Activated naive CD4-positive, alpha-beta T cell treated with anti-CD3 and anti-CD28 coated beads, Interleukin-2, amount 50 U/mL, for 72 hours (primary cell): ENCODE results near the gene BPI. TPM values are rescaled to one million over a fixed set of nuclear protein-coding genes. Genes with fewer than 3 reads are reported as not detected.
"Not testable (repeated sequence)": the region's sequence is repeated elsewhere in the genome, so short reads cannot be mapped to it uniquely, and the experiment has no call there.

Experiments
- ATAC-seq, 2 donors: fragments of 150-1000 bp; cut with Tn5 transposase; 2 replicates each; pipeline ENCODE4 v1.10.0; 2021; ENCODE audit warnings: mild to moderate bottlenecking in 2 of 2, moderate library complexity in 2 of 2
- DNase-seq, 2 donors: peaks; one replicate each; pipeline ENCODE4 v3.0.0; 2021 to 2022; ENCODE audit warnings: low spot score in 2 of 2
- H3K27ac Mint-ChIP-seq, 2 donors: one replicate each; pipeline ENCODE4 v1.8.0; 2022; ENCODE audit warnings: mild to moderate bottlenecking in 2 of 2, mixed read lengths in 2 of 2
- H3K36me3 Mint-ChIP-seq, 2 donors: one replicate each; pipeline ENCODE4 v1.8.0; 2022; ENCODE audit warnings: mixed read lengths in 2 of 2
- H3K9me3 Mint-ChIP-seq, 2 donors: one replicate each; pipeline ENCODE4 v1.8.0; 2022; ENCODE audit warnings: mixed read lengths in 2 of 2
- total RNA-seq, 2 donors: library from RNA; stranded (reverse); gene quantifications; one replicate each; pipeline ENCODE4 v1.2.3, GENCODE V29; 2022

The BPI gene
- total RNA-seq, 2 donors from 2014 or later, result not detected

DNA sequence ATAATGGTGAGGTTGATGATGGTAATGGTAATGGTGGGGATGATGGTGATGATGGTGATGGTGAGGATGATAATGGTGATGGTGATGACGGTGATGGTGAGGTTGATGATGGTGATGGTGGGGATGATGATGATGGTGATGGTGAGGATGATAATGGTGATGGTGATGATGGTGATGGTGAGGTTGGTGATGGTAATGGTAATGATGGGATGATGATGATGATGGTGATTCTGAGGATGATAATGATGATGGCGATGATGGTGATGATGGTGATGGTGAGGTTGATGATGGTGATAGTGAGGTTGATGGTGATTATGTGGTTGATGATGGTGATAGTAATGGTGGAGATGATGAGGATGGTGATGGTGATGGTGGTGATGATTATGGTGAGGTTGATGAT is 9.7 kb downstream of the BPI start:
- ATAC-seq, result no peak
- H3K9me3 Mint-ChIP-seq, result no peaks in the 10 kb centered on the region
- DNase-seq, result no peak
- H3K36me3 Mint-ChIP-seq, result no peaks in the 10 kb centered on the region
- no peak overlapping the region for H3K27ac Mint-ChIP-seq

DNA sequence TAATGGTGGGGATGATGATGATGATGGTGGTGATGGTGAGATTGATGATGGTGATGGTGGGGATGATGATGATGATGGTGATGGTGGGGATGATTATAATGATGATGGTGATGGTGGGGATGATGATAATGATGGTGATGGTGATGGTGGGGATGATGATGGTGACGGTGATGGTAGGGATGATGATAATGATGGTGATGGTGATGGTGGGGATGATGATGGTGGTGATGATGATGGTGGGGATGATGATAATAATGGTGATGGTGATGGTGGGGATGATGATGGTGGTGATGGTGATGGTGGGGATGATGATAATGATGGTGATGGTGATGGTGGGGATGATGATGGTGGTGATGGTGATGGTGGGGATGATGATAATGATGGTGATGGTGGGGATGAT is 10.4 kb downstream of the BPI start:
- DNase-seq, ATAC-seq, H3K36me3 Mint-ChIP-seq, H3K27ac Mint-ChIP-seq, H3K9me3 Mint-ChIP-seq: not testable (repeated sequence)

DNA sequence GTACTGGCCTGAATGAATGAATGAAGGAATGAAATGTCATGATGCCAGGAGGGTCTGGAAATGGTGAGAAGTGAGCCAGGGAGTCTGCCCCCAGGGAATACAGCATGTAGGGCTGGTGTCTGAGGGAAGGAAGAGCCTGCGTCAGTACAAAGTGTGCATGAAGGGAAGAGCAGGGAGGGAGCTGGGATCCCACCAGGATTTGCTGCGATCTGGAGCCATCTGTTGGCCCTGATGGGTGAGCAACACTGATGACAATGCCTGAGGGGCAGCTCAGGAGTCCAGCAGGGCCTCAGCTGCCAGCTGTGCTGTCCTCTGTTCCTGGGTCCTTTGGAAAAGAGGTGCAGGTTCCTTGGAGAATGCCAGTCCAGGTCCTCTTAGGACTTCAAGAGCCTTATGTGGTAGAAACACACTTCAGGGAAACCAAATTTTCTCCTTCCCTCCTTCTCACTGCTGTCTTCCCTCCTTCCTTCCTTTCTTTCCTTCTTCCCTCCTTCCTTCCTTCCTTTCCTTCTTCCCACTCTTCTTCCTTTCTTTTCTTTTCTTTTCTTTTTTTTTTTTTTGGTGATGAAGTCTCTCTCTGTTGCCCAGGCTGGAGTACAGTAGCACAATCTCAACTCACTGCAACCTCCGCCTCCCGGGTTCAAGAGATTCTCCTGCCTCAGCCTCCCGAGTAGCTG is 11.5 kb downstream of the BPI start:
- ATAC-seq (no peak), DNase-seq (no peak)
- H3K27ac Mint-ChIP-seq, result no peak overlapping the region
- H3K36me3 Mint-ChIP-seq, result no peaks in the 10 kb centered on the region
- no peaks in the 10 kb centered on the region for H3K9me3 Mint-ChIP-seq

DNA sequence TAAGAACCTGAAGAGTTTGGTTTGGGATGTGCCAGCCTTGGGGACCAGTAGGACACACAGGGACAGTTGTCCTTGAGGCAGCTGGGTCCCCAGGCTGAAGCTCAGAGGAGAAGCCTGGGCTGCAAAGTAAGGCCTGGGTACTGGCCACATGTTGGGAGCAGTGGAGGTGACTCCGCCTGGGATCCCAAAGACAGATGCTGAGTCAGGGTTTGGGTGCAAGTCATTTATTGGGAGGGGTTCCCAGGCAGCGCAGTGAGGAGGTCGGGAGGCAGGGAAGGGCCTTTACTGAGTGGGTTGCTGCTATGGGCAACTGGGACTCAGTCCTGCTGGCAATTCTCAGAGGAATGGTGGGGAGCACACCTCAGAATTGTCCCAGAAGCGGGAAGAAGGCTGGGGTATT is 12.4 kb downstream of the BPI start:
- H3K27ac Mint-ChIP-seq, result no peak overlapping the region
- no peak for DNase-seq
- no peaks in the 10 kb centered on the region for H3K36me3 Mint-ChIP-seq
- H3K9me3 Mint-ChIP-seq, result no peaks in the 10 kb centered on the region
- no peak for ATAC-seq

GRCh38 chr20:38317422-38317821 is 13.5 kb downstream of the BPI start:
- H3K36me3 Mint-ChIP-seq, result no peaks in the 10 kb centered on the region
- DNase-seq (no peak), ATAC-seq (no peak)
- no peaks in the 10 kb centered on the region for H3K9me3 Mint-ChIP-seq
- no peak overlapping the region for H3K27ac Mint-ChIP-seq

DNA sequence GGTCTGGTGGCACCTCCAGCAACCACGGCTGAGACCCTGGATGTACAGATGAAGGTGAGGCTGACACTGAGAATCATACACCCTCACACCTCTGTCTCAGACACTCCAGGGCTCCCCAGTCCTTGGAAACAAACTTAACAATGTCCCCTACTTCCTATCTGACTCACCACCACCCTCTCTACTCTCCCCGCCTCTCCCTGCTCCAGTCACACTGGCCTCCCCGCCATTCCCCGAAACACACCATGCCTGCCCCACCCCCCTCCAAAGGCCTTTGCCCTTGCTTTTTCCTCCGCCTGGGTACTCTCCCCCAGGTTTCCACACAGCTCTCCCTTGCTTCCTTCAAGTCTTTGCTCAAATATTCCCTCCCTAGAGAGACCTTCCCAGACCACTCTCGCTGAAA is 16.3 kb downstream of the BPI start:
- Mint-ChIP-seq H3K27ac (no peak overlapping the region), H3K9me3 (no peaks in the 10 kb centered on the region), H3K36me3 (no peaks in the 10 kb centered on the region)
- no peak for ATAC-seq
- DNase-seq, result no peak

DNA sequence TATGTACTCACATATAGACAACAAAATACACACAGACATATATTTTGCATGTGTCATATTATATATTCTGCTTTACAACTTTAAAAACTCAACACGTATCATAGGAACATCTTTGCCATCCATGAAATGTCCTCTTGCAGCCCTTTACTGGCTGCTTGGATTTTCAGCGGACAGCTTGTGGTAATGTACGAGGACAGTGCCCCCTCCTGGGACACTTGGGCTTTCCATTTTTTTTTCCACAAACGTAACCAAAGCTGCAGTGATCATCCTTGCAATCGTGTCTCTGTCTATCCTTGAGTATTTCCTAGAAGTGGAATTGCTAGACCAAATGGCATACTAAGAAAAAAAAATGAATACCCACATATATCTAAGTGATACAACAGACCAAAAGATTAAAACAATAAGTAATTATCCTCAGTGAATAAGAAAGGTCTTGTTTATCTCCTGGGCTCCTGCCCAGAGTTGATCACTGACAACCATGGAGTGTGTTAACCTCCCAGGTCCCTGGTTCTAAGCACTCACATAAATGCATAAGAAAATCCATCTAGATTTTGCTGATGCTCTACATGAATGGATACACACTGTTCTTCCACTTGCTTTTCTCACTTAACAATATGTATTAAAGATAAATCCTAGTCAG is 18.1 kb downstream of the BPI start:
- Mint-ChIP-seq H3K27ac (no peak overlapping the region), H3K36me3 (no peaks in the 10 kb centered on the region), H3K9me3 (no peaks in the 10 kb centered on the region)
- DNase-seq, result no peak
- ATAC-seq, result no peak

- DNase-seq, result no peak
These were observed 20.2 kb downstream of the BPI start for GRCh38 chr20:38324159-38324558.

DNA sequence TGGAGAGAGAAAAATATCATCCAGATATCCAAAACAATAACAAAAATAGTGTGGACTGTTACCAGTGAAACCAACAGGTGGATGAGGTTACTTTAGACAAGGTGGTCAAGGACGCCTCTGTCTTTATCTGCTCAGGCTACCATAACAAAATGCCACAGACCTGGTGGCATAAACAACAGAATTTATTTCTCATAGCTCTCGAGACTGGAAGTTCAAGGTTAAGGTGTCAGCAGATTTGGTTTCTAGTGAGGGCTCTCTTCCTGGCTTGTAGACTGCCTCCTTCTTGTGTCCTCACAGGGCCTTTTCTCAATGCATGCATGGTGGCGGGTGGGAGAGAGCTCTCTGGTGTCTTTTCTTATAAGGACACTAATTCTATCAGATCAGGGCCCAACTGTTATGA is 21.2 kb downstream of the BPI start:
- DNase-seq (no peak), ATAC-seq (no peak)
- H3K9me3 Mint-ChIP-seq, result no peaks in the 10 kb centered on the region
- no peak overlapping the region for H3K27ac Mint-ChIP-seq
- no peaks in the 10 kb centered on the region for H3K36me3 Mint-ChIP-seq

More at GRCh38 chr20:38324159-38324558, 20.2 kb downstream of the BPI start:
- ATAC-seq, result no peak
- Mint-ChIP-seq H3K9me3 (no peaks in the 10 kb centered on the region), H3K27ac (no peak overlapping the region), H3K36me3 (no peaks in the 10 kb centered on the region)

DNA sequence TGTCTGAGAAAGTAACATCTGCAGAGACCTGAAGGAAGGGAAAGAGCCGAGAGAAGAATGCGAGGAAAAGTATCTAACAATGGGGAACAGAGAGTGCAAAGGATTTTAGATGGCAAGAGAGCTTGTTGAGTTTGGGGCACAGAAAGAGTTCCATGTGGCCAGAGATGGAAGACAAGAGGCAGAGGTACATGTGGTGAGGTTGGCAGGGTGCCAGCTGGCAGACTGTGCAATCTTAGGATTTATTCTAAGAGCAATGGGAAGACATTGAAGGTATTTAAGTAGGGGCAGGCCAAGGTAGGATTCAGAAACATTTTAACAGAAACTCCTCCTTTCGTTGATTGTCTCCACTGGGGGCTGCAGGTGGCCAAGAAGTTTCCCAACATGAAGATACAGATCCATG is 21.9 kb downstream of the BPI start:
- Mint-ChIP-seq H3K36me3 (no peaks in the 10 kb centered on the region), H3K9me3 (no peaks in the 10 kb centered on the region), H3K27ac (no peak overlapping the region)
- no peak for DNase-seq
- ATAC-seq, result no peak

GRCh38 chr20:38326309-38326708 is 22.4 kb downstream of the BPI start:
- Mint-ChIP-seq H3K36me3 (no peaks in the 10 kb centered on the region), H3K9me3 (no peaks in the 10 kb centered on the region), H3K27ac (no peak overlapping the region)
- DNase-seq, result no peak
- ATAC-seq, result no peak

DNA sequence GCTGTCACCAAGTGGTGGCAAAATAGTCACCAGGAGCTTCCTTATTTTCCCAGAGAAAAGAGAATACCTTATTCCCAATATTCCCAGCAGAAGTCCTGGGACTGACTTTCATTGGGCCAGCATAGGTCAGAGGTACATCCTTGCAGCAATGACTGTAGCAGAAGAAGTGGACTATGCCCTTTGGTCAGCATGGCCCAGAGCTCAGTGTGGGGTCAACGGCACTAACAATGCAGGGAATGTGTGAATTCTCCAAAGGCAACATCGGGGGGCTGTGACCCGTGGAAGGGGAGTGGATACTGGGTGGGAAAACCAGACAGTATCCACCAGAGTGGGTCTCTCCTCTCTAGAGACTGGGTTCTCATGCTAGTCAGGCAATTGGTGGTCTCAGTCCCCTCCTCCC is 26.7 kb downstream of the BPI start:
- ATAC-seq (no peak), DNase-seq (no peak)
- H3K9me3 Mint-ChIP-seq, result no peaks in the 10 kb centered on the region
- no peak overlapping the region for H3K27ac Mint-ChIP-seq
- H3K36me3 Mint-ChIP-seq, result no peaks in the 10 kb centered on the region

DNA sequence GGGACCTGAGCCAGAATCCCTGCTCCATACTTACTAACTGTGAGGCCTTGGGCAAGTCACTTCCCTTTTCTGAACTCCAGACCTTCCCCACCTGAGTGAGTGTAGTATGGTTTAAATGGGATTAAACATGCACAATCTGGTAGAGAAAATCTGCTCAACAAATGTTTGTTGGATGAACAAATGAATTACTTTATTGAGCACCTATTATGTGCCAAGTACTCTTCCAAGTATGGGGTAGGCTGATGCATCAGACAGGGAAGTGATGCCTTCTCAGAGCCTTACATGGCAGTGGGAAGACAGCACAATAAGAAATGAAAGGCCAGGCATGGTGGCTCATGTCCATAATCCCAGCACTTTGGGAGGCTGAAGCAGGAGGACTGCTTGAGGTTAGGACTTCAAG is 27.3 kb downstream of the BPI start:
- ATAC-seq (no peak), DNase-seq (no peak)
- Mint-ChIP-seq H3K9me3 (no peaks in the 10 kb centered on the region), H3K36me3 (no peaks in the 10 kb centered on the region), H3K27ac (no peak overlapping the region)

DNA sequence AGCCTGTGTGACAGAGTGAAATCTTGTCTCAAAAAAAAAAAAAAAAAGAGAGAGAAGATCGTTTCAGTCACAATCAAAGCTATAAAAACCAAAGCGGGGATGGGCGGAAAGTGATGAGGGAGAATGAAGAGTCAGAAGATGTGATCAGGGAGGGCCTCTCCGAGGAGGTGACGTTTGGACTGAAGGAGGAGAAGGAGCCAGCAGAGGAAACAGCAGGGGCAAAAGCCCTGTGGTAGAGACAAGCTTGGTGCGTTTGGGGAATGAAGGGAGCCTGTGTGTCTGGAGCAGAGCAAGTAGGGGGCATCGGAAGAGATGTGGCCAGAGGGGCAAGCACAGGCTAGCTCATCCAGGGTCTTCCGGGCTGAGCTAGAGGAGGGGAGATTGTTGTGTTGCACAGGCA is 27.9 kb downstream of the BPI start:
- Mint-ChIP-seq H3K36me3 (no peaks in the 10 kb centered on the region), H3K9me3 (no peaks in the 10 kb centered on the region), H3K27ac (no peak overlapping the region)
- DNase-seq (no peak), ATAC-seq (no peak)

GRCh38 chr20:38334016-38334415 is 30.1 kb downstream of the BPI start:
- Mint-ChIP-seq H3K9me3 (peaks cover 7 to 14% of the 10 kb centered on the region in 2 donors), H3K27ac (no peak overlapping the region), H3K36me3 (peaks cover 10 to 16% of the 10 kb centered on the region in 2 donors)
- no peak for DNase-seq
- ATAC-seq, result no peak

- Mint-ChIP-seq H3K27ac (no peak overlapping the region), H3K36me3 (peaks cover 10 to 16% of the 10 kb centered on the region in 2 donors), H3K9me3 (peaks cover 7 to 14% of the 10 kb centered on the region in 2 donors)
- DNase-seq (no peak), ATAC-seq (no peak)
These were observed 32.8 kb downstream of the BPI start for GRCh38 chr20:38336726-38337125.

DNA sequence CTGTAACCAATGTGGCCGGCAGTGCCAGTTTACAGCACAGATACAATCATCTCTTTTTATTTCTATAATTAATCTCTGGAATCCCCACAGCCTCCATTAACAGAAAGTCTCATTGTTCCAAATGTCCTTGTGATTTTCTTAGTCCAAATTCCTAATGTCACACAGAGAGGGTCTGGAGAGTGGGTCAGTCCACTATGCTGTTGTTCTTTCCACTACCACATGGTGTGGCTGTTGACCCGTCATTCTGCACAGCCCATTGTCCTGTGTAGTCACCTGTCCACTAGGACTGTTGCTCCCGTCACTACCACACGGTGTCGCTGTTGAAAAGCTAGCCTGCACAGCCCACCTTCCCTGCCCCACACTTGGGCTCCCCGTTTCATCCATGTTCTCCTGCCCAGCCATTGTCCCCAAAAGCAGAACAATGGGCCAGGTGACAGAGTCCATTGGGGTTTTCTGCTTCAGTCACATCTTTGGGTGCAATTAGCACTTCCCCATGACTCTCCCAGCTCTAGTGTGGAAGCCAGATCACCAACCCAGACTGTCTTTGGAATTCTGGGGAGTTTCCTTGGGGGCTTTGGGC is 33.7 kb downstream of the BPI start:
- Mint-ChIP-seq H3K27ac (no peak overlapping the region), H3K9me3 (peaks cover 7 to 14% of the 10 kb centered on the region in 2 donors), H3K36me3 (peaks cover 10 to 16% of the 10 kb centered on the region in 2 donors)
- ATAC-seq (peak; percentile 64 to 67), DNase-seq (peak in 1 of 2 donors; percentile 44)
